Ovary (tissue), 3 donors: ENCODE results near the gene ATP1B2.

ENCODE experiments used
- CTCF ChIP-seq, 3 donors: fragments of 450-650 bp in 2 of 3; fragments of 200-600 bp in 1 of 3; IDR thresholded peaks; one replicate each; pipeline versions ENCODE4 v1.5.1 to v1.8.0; 2016 to 2022; ENCODE audit warnings: antibody characterized with exemption in 3 of 3, mild to moderate bottlenecking in 1 of 3
- POLR2A ChIP-seq: fragments of 450-650 bp; IDR thresholded peaks from one replicate; pipeline ENCODE4 v1.6.1; 2017; ENCODE audit warnings: antibody characterized with exemption, mild to moderate bottlenecking, moderate library complexity
- donor health status: DM: no; HTN: no; CAD: no.

DNA sequence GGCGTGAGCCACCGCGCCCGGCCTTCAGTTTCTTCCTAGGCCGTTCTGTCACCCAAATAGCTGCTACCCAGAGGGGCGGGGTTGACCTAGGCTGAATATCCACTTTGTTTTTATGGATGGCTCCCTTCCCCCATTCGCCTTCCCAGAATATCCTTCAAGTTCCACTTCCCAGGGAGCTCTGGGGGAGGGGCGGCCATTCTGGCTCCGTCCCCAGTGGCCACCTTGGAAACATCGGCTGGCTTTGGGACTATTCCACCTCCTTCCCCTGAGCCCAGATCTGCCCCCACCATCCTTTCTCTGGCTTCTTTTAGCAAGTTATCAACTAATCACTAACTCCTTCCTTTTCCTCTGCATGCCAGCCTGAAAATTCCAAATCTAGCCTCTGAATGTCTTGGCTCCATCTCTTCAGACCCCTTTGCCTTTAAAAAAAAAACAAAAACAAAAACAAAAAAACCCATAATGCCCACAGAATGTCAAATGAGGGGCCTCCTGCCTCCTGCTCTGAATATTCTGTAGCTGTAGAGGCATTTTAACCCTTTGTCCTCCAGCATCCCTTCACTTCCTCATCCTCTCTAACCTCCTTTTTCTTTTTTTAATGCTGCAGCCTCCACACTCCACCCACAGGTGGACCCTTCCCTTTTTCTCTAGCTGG, 6.4 kb downstream of the ATP1B2 start:
- TF ChIP-seq POLR2A (no peak), CTCF (IDR thresholded peaks at IDR 0.05) (no peak)
